GM19239 (cell line): Measurements from ENCODE around the gene MDK.
"Not testable (repeated sequence)": the region's sequence is repeated elsewhere in the genome, so short reads cannot be mapped to it uniquely, and the experiment has no call there.

Experiments
- DNase-seq: peaks from one replicate; pipeline ENCODE4 v3.0.0; 2011; ENCODE audit warnings: low spot score; ENCODE audit not compliant: insufficient read length
- FAIRE-seq: peaks from 2 replicates; lab custom pipeline; 2011; peaks lifted over from hg19 to GRCh38; lab: Jason Lieb, UNC

Gene MDK

GRCh38 chr11:46364791-46365190, 16.7 kb upstream of the MDK start:
- DNase-seq (no peak), FAIRE-seq (no peak)

DNA sequence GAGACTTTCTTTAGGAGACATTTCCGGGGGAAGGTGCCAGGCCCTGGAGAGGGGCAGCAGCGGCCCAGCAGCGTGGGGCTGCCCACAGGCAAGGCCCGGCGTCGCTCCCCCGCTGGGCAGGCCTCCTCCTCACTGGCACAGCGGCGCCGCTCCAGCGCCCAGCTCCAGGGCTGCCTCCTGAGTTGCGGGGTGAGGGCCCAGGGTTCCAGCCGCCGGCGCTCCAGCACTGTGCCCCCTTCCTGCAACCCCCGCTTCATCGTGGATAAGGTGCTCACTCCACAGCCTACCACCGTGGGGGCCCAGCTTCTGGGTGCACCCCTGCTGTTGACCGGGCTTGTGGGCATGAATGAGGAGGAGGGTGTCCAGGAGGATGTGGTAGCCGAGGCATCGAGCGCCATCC, 15.2 kb upstream of the MDK start:
- no peak for DNase-seq
- FAIRE-seq: no peak

- DNase-seq: no peak
- no peak for FAIRE-seq
Measured at GRCh38 chr11:46366661-46367161, 14.8 kb upstream of the MDK start.

- peak; percentile 61 for FAIRE-seq
- DNase-seq: no peak
Measured at GRCh38 chr11:46367244-46367915, 14.1 kb upstream of the MDK start.

DNA sequence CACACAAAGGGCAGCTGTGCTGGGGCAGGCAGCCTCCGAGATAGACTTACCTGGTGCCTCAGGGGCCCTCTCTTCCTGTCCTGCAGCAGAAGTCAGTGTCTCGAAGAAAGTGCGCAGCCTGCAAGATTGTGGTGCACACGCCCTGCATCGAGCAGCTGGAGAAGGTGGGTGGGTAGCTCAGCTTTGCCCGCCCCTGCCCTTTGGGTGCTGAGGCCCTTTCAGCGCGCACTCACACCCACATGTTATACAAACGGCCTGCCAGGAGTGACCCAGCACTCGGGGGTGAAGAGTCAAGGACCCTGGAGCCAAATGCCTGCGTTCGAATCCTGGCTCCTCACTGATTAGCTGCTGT, 13.6 kb upstream of the MDK start:
- DNase-seq: no peak
- FAIRE-seq: no peak

GRCh38 chr11:46369458-46370152, 11.9 kb upstream of the MDK start:
- DNase-seq (no peak), FAIRE-seq (peak; percentile 81)

GRCh38 chr11:46370253-46370652, 11.2 kb upstream of the MDK start:
- FAIRE-seq (no peak), DNase-seq (no peak)

DNA sequence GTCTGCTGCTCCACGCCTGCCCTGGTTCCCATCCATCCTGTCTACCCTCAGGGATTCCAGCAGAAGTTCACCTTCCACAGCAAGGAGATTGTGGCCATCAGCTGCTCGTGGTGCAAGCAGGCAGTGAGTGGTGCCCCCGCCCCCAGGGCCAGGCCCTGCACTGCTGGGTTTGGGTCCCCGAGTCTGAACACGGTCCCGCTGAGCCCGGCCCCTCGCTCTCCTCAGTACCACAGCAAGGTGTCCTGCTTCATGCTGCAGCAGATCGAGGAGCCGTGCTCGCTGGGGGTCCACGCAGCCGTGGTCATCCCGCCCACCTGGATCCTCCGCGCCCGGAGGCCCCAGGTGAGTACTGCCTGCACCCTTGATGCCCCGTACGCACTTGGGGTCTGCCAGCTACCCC, 10.2 kb upstream of the MDK start:
- DNase-seq, FAIRE-seq: not testable (repeated sequence)

DNA sequence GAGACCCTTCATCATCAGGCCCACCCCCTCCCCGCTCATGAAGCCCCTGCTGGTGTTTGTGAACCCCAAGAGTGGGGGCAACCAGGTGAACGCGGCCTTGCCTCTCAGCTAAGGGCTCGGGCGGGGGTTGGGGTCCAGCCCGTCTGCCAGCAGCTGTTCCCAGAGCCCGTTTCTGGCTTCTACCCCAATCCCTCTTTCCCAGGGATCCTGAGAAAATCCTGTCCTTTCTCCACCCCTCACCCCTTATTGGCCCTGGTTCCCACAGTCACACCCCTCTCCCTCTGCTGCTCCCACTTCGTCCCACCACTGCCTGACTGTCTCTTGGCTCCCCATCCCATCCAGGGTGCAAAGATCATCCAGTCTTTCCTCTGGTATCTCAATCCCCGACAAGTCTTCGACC, 9.4 kb upstream of the MDK start:
- no peak for DNase-seq
- FAIRE-seq: no peak

GRCh38 chr11:46372501-46372900, 9.0 kb upstream of the MDK start:
- not testable (repeated sequence) for FAIRE-seq, DNase-seq

DNA sequence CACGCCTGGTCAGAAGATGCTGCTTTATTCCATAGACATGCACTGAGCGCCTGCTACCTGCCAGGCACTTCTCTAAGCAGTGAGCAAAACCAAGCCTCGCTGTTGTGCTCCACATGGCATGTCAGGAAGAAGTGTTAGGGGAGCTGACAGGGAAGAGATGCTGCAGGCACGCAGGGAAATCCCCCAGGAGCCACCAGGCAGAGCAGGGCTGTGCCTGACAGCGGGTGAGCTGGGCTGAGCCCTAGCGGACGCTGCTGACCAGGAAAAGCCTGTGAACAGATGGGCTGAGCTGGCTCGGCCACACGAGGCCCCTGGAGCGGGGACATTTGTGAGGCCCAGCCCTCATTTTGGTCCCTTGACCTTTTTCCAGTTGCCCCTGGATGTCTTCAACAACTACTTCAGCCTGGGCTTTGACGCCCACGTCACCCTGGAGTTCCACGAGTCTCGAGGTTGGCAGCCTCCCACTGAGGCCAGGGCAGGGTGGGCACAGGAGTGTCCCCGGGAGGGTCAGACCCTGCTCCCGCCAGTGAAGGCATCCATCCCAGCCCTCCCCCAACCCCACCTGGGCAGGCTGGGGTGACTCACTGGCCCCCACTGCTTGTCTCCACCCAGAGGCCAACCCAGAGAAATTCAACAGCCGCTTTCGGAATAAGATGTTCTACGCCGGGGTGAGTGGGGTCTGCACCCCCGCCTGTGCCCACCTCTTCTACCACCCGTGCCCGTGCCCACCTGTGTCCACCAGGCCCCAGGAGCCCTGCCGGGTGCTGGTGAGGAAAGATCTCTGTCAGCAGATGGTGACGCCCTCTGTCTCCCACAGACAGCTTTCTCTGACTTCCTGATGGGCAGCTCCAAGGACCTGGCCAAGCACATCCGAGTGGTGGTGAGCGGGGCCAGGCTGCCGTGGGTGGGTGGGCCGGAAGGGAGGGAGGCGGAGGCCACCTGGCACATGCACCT, 7.4 kb upstream of the MDK start:
- FAIRE-seq (no peak), DNase-seq (no peak)

DNA sequence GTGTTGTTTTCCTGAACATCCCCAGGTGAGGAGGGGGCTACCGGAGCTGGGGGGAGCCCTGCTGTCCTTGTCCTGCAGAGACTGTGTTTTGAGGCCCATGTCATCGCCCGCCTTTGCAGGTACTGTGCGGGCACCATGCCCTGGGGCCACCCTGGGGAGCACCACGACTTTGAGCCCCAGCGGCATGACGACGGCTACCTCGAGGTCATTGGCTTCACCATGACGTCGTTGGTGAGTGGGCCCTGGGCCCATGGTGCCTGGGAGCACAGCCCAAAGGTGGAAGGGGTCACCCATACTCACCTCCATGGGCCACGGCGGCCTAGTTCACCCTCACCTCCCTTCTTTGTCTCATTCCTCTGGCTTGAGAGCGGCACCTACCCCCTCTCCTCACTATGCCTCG, 6.7 kb upstream of the MDK start:
- FAIRE-seq: no peak
- DNase-seq: no peak

GRCh38 chr11:46375392-46376101, 5.9 kb upstream of the MDK start:
- FAIRE-seq (no peak), DNase-seq (no peak)

GRCh38 chr11:46376258-46377050, 5.0 kb upstream of the MDK start:
- FAIRE-seq (no peak), DNase-seq (no peak)

DNA sequence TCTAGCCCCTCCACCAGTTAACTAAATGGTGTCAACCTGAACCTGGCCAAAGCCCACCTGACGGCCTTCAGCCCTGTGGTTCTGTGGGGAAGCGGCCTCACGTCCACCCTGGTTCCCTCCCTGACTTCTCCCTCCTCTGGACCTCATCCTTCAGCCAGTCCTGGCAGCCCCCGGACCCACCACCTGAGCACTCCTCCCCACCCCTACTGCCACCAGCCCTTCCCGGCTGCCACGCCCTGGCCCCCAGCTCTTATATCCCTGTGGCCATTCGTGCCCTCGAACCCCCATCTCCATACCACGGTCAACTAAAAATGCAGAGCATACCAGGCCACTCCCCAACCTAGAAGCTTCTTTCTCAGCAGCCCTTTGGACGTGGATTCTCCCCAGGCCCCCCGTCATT, 4.2 kb upstream of the MDK start:
- no peak for FAIRE-seq

DNA sequence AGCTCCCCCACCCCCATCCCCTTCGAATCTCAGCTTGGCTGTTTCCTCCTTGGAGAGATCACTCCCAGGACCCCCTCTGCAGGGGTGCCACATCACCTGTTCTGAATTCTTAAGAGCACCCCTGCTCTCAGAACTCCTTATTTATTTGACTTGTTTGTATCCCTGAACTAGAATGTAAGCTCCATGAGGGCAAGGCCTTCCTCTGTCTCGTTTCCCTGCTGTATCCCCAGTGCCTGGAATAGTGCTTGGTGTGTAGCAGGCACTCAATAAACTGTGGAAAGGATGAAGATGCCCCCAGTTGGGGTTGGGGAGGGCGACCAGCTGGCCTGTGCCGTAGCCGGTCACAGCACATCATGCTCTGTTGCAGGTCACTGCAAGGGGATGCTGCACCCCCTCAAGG, 3.6 kb upstream of the MDK start:
- FAIRE-seq: no peak
- DNase-seq: no peak

More for the DNA sequence above, 4.2 kb upstream of the MDK start:
- no peak for DNase-seq

DNA sequence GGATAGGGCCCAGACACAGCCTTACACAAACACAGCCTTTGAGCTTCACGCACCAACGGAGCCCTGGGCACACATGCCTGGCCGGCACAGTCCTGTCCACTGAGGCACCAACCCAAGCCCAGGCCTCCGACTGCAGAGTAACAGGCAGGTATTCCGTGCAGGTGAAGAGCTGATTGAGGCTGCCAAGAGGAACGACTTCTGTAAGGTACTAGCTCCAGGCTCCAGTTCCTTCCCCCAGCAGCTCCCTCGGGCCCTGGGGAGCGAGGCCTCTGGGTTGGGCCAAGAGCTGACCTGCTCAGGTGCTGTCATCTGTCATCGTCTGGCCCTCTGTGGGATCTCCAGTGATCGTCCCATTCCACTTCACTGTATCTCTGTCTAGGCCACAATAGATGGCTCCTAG, 3.2 kb upstream of the MDK start:
- no peak for FAIRE-seq
- DNase-seq: no peak

DNA sequence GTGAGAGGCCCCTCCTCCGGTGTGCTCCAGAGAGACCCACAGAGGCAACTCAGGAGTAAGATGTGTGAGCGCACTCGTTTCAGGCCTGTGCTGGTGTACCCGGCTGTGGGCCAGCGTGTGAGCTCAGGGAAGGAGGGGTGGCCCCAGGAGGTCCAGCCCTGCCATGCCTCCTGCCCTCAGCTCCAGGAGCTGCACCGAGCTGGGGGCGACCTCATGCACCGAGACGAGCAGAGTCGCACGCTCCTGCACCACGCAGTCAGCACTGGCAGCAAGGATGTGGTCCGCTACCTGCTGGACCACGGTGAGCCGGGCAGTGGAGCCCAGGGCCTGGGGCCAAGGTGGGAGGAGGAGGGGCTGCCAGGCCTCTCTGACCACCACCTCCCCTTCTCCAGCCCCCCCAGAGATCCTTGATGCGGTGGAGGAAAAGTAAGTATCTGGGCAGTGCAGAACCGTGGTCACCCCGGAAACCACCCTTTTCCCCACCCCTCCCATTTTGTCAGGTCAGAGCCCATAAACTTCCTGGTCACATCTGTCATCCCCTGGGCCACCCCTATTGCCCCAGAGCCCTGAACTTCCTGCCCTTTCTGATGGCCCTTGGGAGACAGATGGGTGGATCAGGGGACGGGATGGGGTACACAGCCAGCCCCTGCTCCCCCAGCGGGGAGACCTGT, 2.5 kb upstream of the MDK start:
- DNase-seq: no peak
- no peak for FAIRE-seq
